ENCODE measurements around the gene PSAPL1. TPM values are rescaled to one million over a fixed set of nuclear protein-coding genes. Genes with fewer than 3 reads are reported as not detected.

Gene PSAPL1
- total and polyA plus RNA-seq, 2 donors (not counting 1 experiment from before 2014, with no cell fraction given), result not detected

- Histone ChIP-seq H3K79me2 (ENCODE audit: control insufficient read depth, insufficient read depth, low read length) (no peaks in the 10 kb centered on the region), H2AFZ (ENCODE audit: low read length) (no peak overlapping the region), H3K4me1 (ENCODE audit: control insufficient read depth, extremely low read depth, insufficient read depth, low read length) (no peaks in the 10 kb centered on the region), H3K27ac (ENCODE audit: insufficient read depth, low read length) (no peak overlapping the region), H4K20me1 (ENCODE audit: control insufficient read depth, extremely low read depth, insufficient read depth, low read length) (no peaks in the 10 kb centered on the region), H3K27me3 (ENCODE audit: control insufficient read depth, insufficient read depth, low read length) (no peaks in the 10 kb centered on the region), H3K9ac (ENCODE audit: insufficient read depth, low read length) (no peak overlapping the region), H3K4me2 (ENCODE audit: extremely low read depth, insufficient read depth, low read length) (no peak overlapping the region), H3K4me3 (replicated peaks in 1 of 4; ENCODE audit: control extremely low read depth in 1 of 4, insufficient read depth in 1 of 4, low read depth in 3 of 4, low read length in 4 of 4) (no peak overlapping the region), H3K9me3 (ENCODE audit: control insufficient read depth, insufficient read depth, low read depth, low read length) (no peaks in the 10 kb centered on the region), H3K36me3 (ENCODE audit: control insufficient read depth, insufficient read depth, low read length) (no peaks in the 10 kb centered on the region)
- no peak for TF ChIP-seq EZH2 (IDR thresholded peaks at IDR 0.05; ENCODE audit: low read length, missing control alignments)
- DNase-seq (ENCODE audit: low read depth in 2 of 2), result no peak
These were observed 49.5 kb downstream of the PSAPL1 start for GRCh38 chr4:7384929-7385890.

GRCh38 chr4:7384003-7384928 lies 50.5 kb downstream of the PSAPL1 start:
- Histone ChIP-seq H3K27me3 (ENCODE audit: control insufficient read depth, insufficient read depth, low read length) (no peaks in the 10 kb centered on the region), H3K9me3 (ENCODE audit: control insufficient read depth, insufficient read depth, low read depth, low read length) (no peaks in the 10 kb centered on the region), H3K9ac (ENCODE audit: insufficient read depth, low read length) (no peak overlapping the region), H2AFZ (ENCODE audit: low read length) (no peak overlapping the region), H4K20me1 (ENCODE audit: control insufficient read depth, extremely low read depth, insufficient read depth, low read length) (no peaks in the 10 kb centered on the region), H3K4me1 (ENCODE audit: control insufficient read depth, extremely low read depth, insufficient read depth, low read length) (no peaks in the 10 kb centered on the region), H3K79me2 (ENCODE audit: control insufficient read depth, insufficient read depth, low read length) (no peaks in the 10 kb centered on the region), H3K27ac (ENCODE audit: insufficient read depth, low read length) (no peak overlapping the region), H3K4me2 (ENCODE audit: extremely low read depth, insufficient read depth, low read length) (no peak overlapping the region), H3K4me3 (replicated peaks in 1 of 4; ENCODE audit: control extremely low read depth in 1 of 4, insufficient read depth in 1 of 4, low read depth in 3 of 4, low read length in 4 of 4) (no peak overlapping the region), H3K36me3 (ENCODE audit: control insufficient read depth, insufficient read depth, low read length) (no peaks in the 10 kb centered on the region)
- TF ChIP-seq CTCF (conservative IDR thresholded peaks at IDR 0.05 in 1 of 2, IDR thresholded peaks at IDR 0.05 in 1 of 2; ENCODE audit: low read depth in 1 of 2, low read length in 2 of 2) (no peak), EZH2 (IDR thresholded peaks at IDR 0.05; ENCODE audit: low read length, missing control alignments) (no peak)
- DNase-seq (ENCODE audit: low read depth in 2 of 2), result no peak

GRCh38 chr4:7383266-7383665 lies 51.5 kb downstream of the PSAPL1 start:
- no peak for DNase-seq (ENCODE audit: low read depth in 2 of 2)
- H3K27ac ChIP-seq (ENCODE audit: insufficient read depth, low read length), result no peak overlapping the region
- no peaks in the 10 kb centered on the region for H4K20me1 ChIP-seq (ENCODE audit: control insufficient read depth, extremely low read depth, insufficient read depth, low read length)
- no peak overlapping the region for H3K4me2 ChIP-seq (ENCODE audit: extremely low read depth, insufficient read depth, low read length)
- H3K27me3 ChIP-seq (ENCODE audit: control insufficient read depth, insufficient read depth, low read length), result peaks cover 4% of the 10 kb centered on the region
- TF ChIP-seq EZH2 (IDR thresholded peaks at IDR 0.05; ENCODE audit: low read length, missing control alignments), result no peak
- no peak for TF ChIP-seq CTCF (conservative IDR thresholded peaks at IDR 0.05 in 1 of 2, IDR thresholded peaks at IDR 0.05 in 1 of 2; ENCODE audit: low read depth in 1 of 2, low read length in 2 of 2)
- H3K9ac ChIP-seq (ENCODE audit: insufficient read depth, low read length), result no peak overlapping the region
- no peaks in the 10 kb centered on the region for H3K9me3 ChIP-seq (ENCODE audit: control insufficient read depth, insufficient read depth, low read depth, low read length)
- H3K4me1 ChIP-seq (ENCODE audit: control insufficient read depth, extremely low read depth, insufficient read depth, low read length), result no peaks in the 10 kb centered on the region
- H2AFZ ChIP-seq (ENCODE audit: low read length), result no peak overlapping the region
- H3K36me3 ChIP-seq (ENCODE audit: control insufficient read depth, insufficient read depth, low read length), result no peaks in the 10 kb centered on the region
- H3K79me2 ChIP-seq (ENCODE audit: control insufficient read depth, insufficient read depth, low read length), result no peaks in the 10 kb centered on the region
- H3K4me3 ChIP-seq (replicated peaks in 1 of 4; ENCODE audit: control extremely low read depth in 1 of 4, insufficient read depth in 1 of 4, low read depth in 3 of 4, low read length in 4 of 4), result no peak overlapping the region
